Endothelial cell of umbilical vein (primary cell): ENCODE measurements around the gene NGF.

Experiments used
- FOS ChIP-seq: IDR thresholded peaks from 2 replicates; pipeline ENCODE4 v1.6.1; 2011; ENCODE audit warnings: mild to moderate bottlenecking, low read length, moderate library complexity, borderline replicate concordance; ENCODE audit not compliant: insufficient read depth
- GATA2 ChIP-seq: IDR thresholded peaks from 2 replicates; pipeline ENCODE4 v1.7.0; 2011; ENCODE audit warnings: low read depth, mild to moderate bottlenecking, moderate library complexity, mixed read lengths, low read length; ENCODE audit not compliant: insufficient read length, insufficient read depth
- POLR2A ChIP-seq: IDR thresholded peaks from 2 replicates; pipeline ENCODE4 v1.6.1; 2012; ENCODE audit warnings: low read depth, mild to moderate bottlenecking, control low read depth, low read length
- POLR2AphosphoS5 ChIP-seq: IDR thresholded peaks from 2 replicates; pipeline ENCODE4 v1.6.1; 2012; ENCODE audit warnings: low read depth, mild to moderate bottlenecking, control low read depth, low read length, moderate library complexity; ENCODE audit not compliant: insufficient read depth
- TF ChIP-seq, protein P1 (sequence below), 2 donors: IDR thresholded peaks; 1 replicate in 1 of 2; 2 replicates in 1 of 2; pipeline ENCODE4 v1.5.1; 2011; ENCODE audit warnings: low read length in 2 of 2, mild to moderate bottlenecking in 2 of 2, moderate library complexity in 2 of 2, control low read depth in 1 of 2, inconsistent platforms in 1 of 2, low read depth in 1 of 2; ENCODE audit not compliant: insufficient read depth in 1 of 2; ENCODE audit errors: extremely low read depth in 1 of 2
- TF ChIP-seq, protein P2 (sequence below): IDR thresholded peaks from 2 replicates; pipeline ENCODE4 v1.6.1; 2011; ENCODE audit not compliant: insufficient read depth, insufficient read length

DNA sequence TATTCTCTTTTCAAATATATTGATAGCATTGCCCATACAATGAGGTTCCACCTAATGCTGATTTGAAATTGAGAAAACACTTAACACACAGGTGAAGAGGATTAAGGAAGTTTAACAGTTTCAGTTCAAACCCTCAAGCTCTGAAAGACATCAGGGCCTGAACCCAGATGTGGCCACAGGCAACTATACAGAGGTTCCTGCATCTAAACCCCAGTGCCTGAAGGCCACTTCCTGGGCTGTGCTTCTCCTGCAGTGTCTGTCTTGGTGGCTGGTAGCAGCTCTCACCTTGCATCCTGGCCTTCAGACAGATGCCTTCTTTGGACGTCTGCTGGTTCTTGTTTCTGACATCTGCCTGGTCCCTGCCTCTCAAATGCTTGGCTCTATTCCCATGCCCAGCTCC is 25.1 kb upstream of the NGF start:
- TF ChIP-seq, protein P1, sequence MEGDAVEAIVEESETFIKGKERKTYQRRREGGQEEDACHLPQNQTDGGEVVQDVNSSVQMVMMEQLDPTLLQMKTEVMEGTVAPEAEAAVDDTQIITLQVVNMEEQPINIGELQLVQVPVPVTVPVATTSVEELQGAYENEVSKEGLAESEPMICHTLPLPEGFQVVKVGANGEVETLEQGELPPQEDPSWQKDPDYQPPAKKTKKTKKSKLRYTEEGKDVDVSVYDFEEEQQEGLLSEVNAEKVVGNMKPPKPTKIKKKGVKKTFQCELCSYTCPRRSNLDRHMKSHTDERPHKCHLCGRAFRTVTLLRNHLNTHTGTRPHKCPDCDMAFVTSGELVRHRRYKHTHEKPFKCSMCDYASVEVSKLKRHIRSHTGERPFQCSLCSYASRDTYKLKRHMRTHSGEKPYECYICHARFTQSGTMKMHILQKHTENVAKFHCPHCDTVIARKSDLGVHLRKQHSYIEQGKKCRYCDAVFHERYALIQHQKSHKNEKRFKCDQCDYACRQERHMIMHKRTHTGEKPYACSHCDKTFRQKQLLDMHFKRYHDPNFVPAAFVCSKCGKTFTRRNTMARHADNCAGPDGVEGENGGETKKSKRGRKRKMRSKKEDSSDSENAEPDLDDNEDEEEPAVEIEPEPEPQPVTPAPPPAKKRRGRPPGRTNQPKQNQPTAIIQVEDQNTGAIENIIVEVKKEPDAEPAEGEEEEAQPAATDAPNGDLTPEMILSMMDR (IDR thresholded peaks at IDR 0.05; ENCODE audit: extremely low read depth in 1 of 2, insufficient read depth in 1 of 2, low read depth in 1 of 2, low read length in 2 of 2) = no peak
- TF ChIP-seq FOS = no peak
- TF ChIP-seq POLR2A = no peak
- TF ChIP-seq, protein P2, sequence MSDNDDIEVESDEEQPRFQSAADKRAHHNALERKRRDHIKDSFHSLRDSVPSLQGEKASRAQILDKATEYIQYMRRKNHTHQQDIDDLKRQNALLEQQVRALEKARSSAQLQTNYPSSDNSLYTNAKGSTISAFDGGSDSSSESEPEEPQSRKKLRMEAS = no peak
- TF ChIP-seq GATA2 = no peak
- TF ChIP-seq POLR2AphosphoS5 = no peak
